Suprapubic skin (tissue), 3 donors: Measurements from ENCODE around the gene GLCE.

ENCODE experiments used
- POLR2A ChIP-seq, 2 donors: fragments of 450-650 bp; IDR thresholded peaks; one replicate each; pipeline ENCODE4 v1.6.1; 2017; ENCODE audit warnings: antibody characterized with exemption in 2 of 2, mild to moderate bottlenecking in 2 of 2, moderate library complexity in 2 of 2
- TF ChIP-seq, protein P1 (sequence below), 2 donors: fragments of 200-600 bp in 1 of 2; fragments of 450-650 bp in 1 of 2; sonication (generic) in 1 of 2; IDR thresholded peaks; one replicate each; pipeline ENCODE4 v1.5.1; 2016 to 2019; ENCODE audit warnings: antibody characterized with exemption in 2 of 2, mild to moderate bottlenecking in 1 of 2, moderate library complexity in 1 of 2

- TF ChIP-seq, protein P1, sequence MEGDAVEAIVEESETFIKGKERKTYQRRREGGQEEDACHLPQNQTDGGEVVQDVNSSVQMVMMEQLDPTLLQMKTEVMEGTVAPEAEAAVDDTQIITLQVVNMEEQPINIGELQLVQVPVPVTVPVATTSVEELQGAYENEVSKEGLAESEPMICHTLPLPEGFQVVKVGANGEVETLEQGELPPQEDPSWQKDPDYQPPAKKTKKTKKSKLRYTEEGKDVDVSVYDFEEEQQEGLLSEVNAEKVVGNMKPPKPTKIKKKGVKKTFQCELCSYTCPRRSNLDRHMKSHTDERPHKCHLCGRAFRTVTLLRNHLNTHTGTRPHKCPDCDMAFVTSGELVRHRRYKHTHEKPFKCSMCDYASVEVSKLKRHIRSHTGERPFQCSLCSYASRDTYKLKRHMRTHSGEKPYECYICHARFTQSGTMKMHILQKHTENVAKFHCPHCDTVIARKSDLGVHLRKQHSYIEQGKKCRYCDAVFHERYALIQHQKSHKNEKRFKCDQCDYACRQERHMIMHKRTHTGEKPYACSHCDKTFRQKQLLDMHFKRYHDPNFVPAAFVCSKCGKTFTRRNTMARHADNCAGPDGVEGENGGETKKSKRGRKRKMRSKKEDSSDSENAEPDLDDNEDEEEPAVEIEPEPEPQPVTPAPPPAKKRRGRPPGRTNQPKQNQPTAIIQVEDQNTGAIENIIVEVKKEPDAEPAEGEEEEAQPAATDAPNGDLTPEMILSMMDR (IDR thresholded peaks at IDR 0.05) = no peak
- no peak for TF ChIP-seq POLR2A (IDR thresholded peaks at IDR 0.05)
Observed at GRCh38 chr15:69313432-69314000, 153.1 kb downstream of the GLCE start.
